Measurements from ENCODE around the gene SYNPR. TPM values are rescaled to one million over a fixed set of nuclear protein-coding genes. Genes with fewer than 3 reads are reported as not detected.

Gene SYNPR
- total and polyA plus RNA-seq, 2 donors from 2014 or later: not detected

GRCh38 chr3:63609834-63610233 is 331.7 kb downstream of the SYNPR start:
- H3K4me1 ChIP-seq (ENCODE audit: control insufficient read depth in 2 of 3, insufficient read depth in 2 of 3, low read depth in 1 of 3, low read length in 3 of 3): no peaks in the 10 kb centered on the region
- TF ChIP-seq, protein P1, sequence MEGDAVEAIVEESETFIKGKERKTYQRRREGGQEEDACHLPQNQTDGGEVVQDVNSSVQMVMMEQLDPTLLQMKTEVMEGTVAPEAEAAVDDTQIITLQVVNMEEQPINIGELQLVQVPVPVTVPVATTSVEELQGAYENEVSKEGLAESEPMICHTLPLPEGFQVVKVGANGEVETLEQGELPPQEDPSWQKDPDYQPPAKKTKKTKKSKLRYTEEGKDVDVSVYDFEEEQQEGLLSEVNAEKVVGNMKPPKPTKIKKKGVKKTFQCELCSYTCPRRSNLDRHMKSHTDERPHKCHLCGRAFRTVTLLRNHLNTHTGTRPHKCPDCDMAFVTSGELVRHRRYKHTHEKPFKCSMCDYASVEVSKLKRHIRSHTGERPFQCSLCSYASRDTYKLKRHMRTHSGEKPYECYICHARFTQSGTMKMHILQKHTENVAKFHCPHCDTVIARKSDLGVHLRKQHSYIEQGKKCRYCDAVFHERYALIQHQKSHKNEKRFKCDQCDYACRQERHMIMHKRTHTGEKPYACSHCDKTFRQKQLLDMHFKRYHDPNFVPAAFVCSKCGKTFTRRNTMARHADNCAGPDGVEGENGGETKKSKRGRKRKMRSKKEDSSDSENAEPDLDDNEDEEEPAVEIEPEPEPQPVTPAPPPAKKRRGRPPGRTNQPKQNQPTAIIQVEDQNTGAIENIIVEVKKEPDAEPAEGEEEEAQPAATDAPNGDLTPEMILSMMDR (IDR thresholded peaks at IDR 0.05; ENCODE audit: borderline replicate concordance, extremely low read depth, insufficient read depth): no peak
- no peaks in the 10 kb centered on the region for H3K27me3 ChIP-seq (ENCODE audit: control insufficient read depth, insufficient read depth, low read length)
- no peaks in the 10 kb centered on the region for H3K9me3 ChIP-seq (ENCODE audit: control insufficient read depth in 2 of 3, insufficient read depth in 1 of 3, low read length in 3 of 3)
- DNase-seq (no peak), FAIRE-seq (no peak)
- intact Hi-C loops (cut with DNase I): no loop called here
- H3K27ac ChIP-seq (ENCODE audit: low read depth in 2 of 2, low read length in 2 of 2): no peak overlapping the region
- no peak overlapping the region for H3K9ac ChIP-seq (ENCODE audit: low read length in 3 of 3)
- H3K36me3 ChIP-seq (ENCODE audit: control insufficient read depth in 2 of 3, insufficient read depth in 3 of 3, low read length in 3 of 3): no peaks in the 10 kb centered on the region
- no peak overlapping the region for H3K4me3 ChIP-seq (ENCODE audit: low read length in 3 of 3)

DNA sequence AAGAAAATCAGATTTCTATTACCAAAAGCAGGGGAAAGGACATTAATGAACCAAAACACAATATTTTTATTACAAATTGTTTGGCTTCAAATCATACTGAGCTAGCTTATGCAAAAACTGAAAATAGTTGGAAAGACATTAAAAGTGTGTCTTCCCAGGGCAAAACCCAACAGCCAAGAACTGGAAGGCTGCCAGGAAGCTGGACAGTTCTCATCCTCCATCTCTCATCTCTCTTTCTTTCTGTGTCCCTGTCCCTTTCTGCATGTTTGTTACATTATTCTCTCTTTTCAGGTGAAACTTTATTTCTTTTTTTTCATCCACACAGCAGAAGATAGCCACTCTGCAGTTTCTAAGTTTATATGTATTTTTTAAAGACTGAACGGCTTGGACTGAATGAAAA is 333.3 kb downstream of the SYNPR start:
- Histone ChIP-seq H3K4me1 (ENCODE audit: control insufficient read depth in 2 of 3, insufficient read depth in 2 of 3, low read depth in 1 of 3, low read length in 3 of 3) (no peaks in the 10 kb centered on the region), H3K9ac (ENCODE audit: low read length in 3 of 3) (no peak overlapping the region), H3K27me3 (ENCODE audit: control insufficient read depth, insufficient read depth, low read length) (no peaks in the 10 kb centered on the region), H3K9me3 (ENCODE audit: control insufficient read depth in 2 of 3, insufficient read depth in 1 of 3, low read length in 3 of 3) (no peaks in the 10 kb centered on the region), H3K36me3 (ENCODE audit: control insufficient read depth in 2 of 3, insufficient read depth in 3 of 3, low read length in 3 of 3) (no peaks in the 10 kb centered on the region), H3K4me3 (ENCODE audit: low read length in 3 of 3) (no peak overlapping the region), H3K27ac (ENCODE audit: low read depth in 2 of 2, low read length in 2 of 2) (no peak overlapping the region)
- no peak for FAIRE-seq
- TF ChIP-seq, protein P1 (IDR thresholded peaks at IDR 0.05; ENCODE audit: borderline replicate concordance, extremely low read depth, insufficient read depth): no peak
- peak in 1 of 5 donors; percentile 4 for DNase-seq
- intact Hi-C loops (cut with DNase I): no loop called here

DNA sequence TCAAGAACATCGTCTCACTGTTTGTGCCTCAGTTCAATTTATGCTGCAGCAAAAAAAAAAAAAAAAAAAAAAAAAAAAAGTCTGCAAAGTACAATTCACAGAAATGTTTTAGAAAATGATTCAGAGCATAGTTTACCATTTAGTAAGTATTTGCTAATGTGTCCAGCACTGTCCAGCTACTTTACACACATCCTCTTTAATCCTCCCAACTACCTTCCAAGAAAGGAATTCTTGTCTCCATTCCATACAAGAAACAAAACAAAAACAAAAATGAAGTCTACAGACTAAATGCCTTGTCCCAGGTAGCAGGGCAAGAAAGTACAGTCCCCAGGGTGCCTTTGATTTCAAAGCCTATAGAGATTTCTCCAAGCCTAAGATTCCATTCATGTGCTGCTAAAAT is 335.5 kb downstream of the SYNPR start:
- intact Hi-C loops (cut with DNase I): no loop called here
- DNase-seq (no peak), FAIRE-seq (no peak)
- no peak overlapping the region for H3K27ac ChIP-seq (ENCODE audit: low read depth in 2 of 2, low read length in 2 of 2)
- H3K9me3 ChIP-seq (ENCODE audit: control insufficient read depth in 2 of 3, insufficient read depth in 1 of 3, low read length in 3 of 3): no peaks in the 10 kb centered on the region
- H3K4me1 ChIP-seq (ENCODE audit: control insufficient read depth in 2 of 3, insufficient read depth in 2 of 3, low read depth in 1 of 3, low read length in 3 of 3): no peaks in the 10 kb centered on the region
- no peak overlapping the region for H3K4me3 ChIP-seq (ENCODE audit: low read length in 3 of 3)
- TF ChIP-seq, protein P1 (IDR thresholded peaks at IDR 0.05; ENCODE audit: borderline replicate concordance, extremely low read depth, insufficient read depth): no peak
- H3K9ac ChIP-seq (ENCODE audit: low read length in 3 of 3): no peak overlapping the region
- no peaks in the 10 kb centered on the region for H3K27me3 ChIP-seq (ENCODE audit: control insufficient read depth, insufficient read depth, low read length)
- no peaks in the 10 kb centered on the region for H3K36me3 ChIP-seq (ENCODE audit: control insufficient read depth in 2 of 3, insufficient read depth in 3 of 3, low read length in 3 of 3)

DNA sequence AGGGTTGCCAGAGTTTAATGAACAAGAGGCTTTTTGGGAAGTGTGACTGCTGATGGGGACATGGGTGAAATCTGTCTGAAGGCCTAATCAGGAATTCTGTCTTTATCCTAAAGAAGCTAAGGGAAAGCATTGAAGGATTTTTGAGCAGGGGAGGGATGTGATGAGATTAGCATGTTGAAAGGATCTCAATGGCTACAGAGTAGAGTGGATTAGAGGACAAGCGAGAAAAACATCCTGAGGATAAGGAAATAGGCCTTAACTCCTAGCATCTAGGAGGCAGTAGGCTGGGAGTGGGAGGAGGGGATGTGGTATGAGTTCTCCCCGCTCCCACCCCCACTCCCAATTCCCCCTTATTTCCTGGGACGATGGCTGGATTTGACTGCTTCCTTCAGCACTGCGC is 339.3 kb downstream of the SYNPR start:
- no peak overlapping the region for H3K4me3 ChIP-seq (ENCODE audit: low read length in 3 of 3)
- no peak overlapping the region for H3K9ac ChIP-seq (ENCODE audit: low read length in 3 of 3)
- TF ChIP-seq, protein P1 (IDR thresholded peaks at IDR 0.05; ENCODE audit: borderline replicate concordance, extremely low read depth, insufficient read depth): no peak
- H3K9me3 ChIP-seq (ENCODE audit: control insufficient read depth in 2 of 3, insufficient read depth in 1 of 3, low read length in 3 of 3): no peaks in the 10 kb centered on the region
- FAIRE-seq (no peak), DNase-seq (no peak)
- no peak overlapping the region for H3K27ac ChIP-seq (ENCODE audit: low read depth in 2 of 2, low read length in 2 of 2)
- H3K27me3 ChIP-seq (ENCODE audit: control insufficient read depth, insufficient read depth, low read length): no peaks in the 10 kb centered on the region
- no peaks in the 10 kb centered on the region for H3K4me1 ChIP-seq (ENCODE audit: control insufficient read depth in 2 of 3, insufficient read depth in 2 of 3, low read depth in 1 of 3, low read length in 3 of 3)
- H3K36me3 ChIP-seq (ENCODE audit: control insufficient read depth in 2 of 3, insufficient read depth in 3 of 3, low read length in 3 of 3): no peaks in the 10 kb centered on the region
- intact Hi-C loops (cut with DNase I): no loop called here

Measured in kidney (tissue), 14 donors.